Tibial nerve (tissue), 4 donors: ENCODE results near the gene CAD. TPM values are rescaled to one million over a fixed set of nuclear protein-coding genes. Genes with fewer than 3 reads are reported as not detected.

Experiments used
- DNase-seq, 2 donors: peaks; one replicate each; pipeline ENCODE4 v3.0.0-alpha.2; 2019; ENCODE audit warnings: low spot score in 2 of 2
- H3K27ac ChIP-seq, 4 donors: fragments of 200-600 bp; sonication (generic) in 3 of 4; one replicate each; pipeline ENCODE4 v1.5.1; 2017 to 2019; ENCODE audit warnings: mild to moderate bottlenecking in 1 of 4
- H3K27me3 ChIP-seq, 2 donors: fragments of 200-600 bp; sonication (generic) in 1 of 2; one replicate each; pipeline versions ENCODE4 v1.5.1 to v1.6.0; 2017 to 2019
- H3K36me3 ChIP-seq, 3 donors: fragments of 200-600 bp; sonication (generic); one replicate each; pipeline ENCODE4 v1.5.1; 2018 to 2019
- H3K4me1 ChIP-seq, 4 donors: fragments of 200-600 bp; sonication (generic) in 3 of 4; one replicate each; pipeline ENCODE4 v1.5.1; 2017 to 2019
- H3K4me3 ChIP-seq, 4 donors: fragments of 200-600 bp; sonication (generic) in 3 of 4; one replicate each; pipeline ENCODE4 v1.5.1; 2017 to 2019; ENCODE audit warnings: mild to moderate bottlenecking in 1 of 4, moderate library complexity in 1 of 4
- H3K9me3 ChIP-seq, 4 donors: fragments of 200-600 bp; sonication (generic) in 3 of 4; one replicate each; pipeline ENCODE4 v1.5.1; 2017 to 2019
- CTCF ChIP-seq, 5 experiments: fragments of 200-600 bp in 3 of 5; fragments of 450-650 bp in 2 of 5; sonication (generic) in 3 of 5; IDR thresholded peaks; one replicate each; pipeline ENCODE4 v1.5.1; 2016 to 2019; ENCODE audit warnings: antibody characterized with exemption in 5 of 5, mild to moderate bottlenecking in 3 of 5, moderate library complexity in 2 of 5
- EP300 ChIP-seq, 2 donors: sonication (generic); formaldehyde crosslinking; IDR thresholded peaks; one replicate each; pipeline ENCODE4 v1.6.1; 2017; ENCODE audit warnings: antibody characterized with exemption in 2 of 2, mild to moderate bottlenecking in 1 of 2
- POLR2A ChIP-seq, 2 donors: fragments of 450-650 bp; IDR thresholded peaks; one replicate each; pipeline ENCODE4 v1.6.1; 2017; ENCODE audit warnings: antibody characterized with exemption in 2 of 2, mild to moderate bottlenecking in 2 of 2, moderate library complexity in 2 of 2
- WGBS, 2 donors: methylation state at CpG; one replicate each; pipeline ENCODE4 v1.1.5; 2018; 5-methylcytosine and 5-hydroxymethylcytosine counted together
- total RNA-seq, 4 donors: library from RNA; depleted of rRNA; stranded (reverse); fragments of >200 nt; gene quantifications; one replicate each; pipeline ENCODE4 v1.1.0, GENCODE V29; 2016

CAD gene
- total RNA-seq, 4 donors from 2014 or later, result 18.6 to 69.6 (median 32.9) TPM

GRCh38 chr2:27262379-27263286, 45.5 kb downstream of the CAD start, which contains the start of gene SLC30A3:
Gene SLC30A3, minus strand, starts transcription at chr2:27263047. Its CDS starts 141 bp downstream, at chr2:27262906.
- H3K4me1 ChIP-seq, result peaks cover 0 to 40% (median 25%) of the 10 kb centered on the region in 4 donors
- WGBS, 2 donors, result 1 to 2% methylated on average over 17 to 64 of the region's 96 CpGs
- DNase-seq, result peak; percentile 10 to 23
- TF ChIP-seq POLR2A (IDR thresholded peaks at IDR 0.05), result no peak
- no peak for TF ChIP-seq EP300 (IDR thresholded peaks at IDR 0.05)
- TF ChIP-seq CTCF (IDR thresholded peaks at IDR 0.05), result no peak
- H3K36me3 ChIP-seq, result no peaks in the 10 kb centered on the region
- H3K9me3 ChIP-seq, result no peaks in the 10 kb centered on the region
- H3K4me3 ChIP-seq, result peak within 1 kb of the TSS; percentile 28 to 55 (median 44)
- H3K27me3 ChIP-seq, result peaks cover 0 to 95% of the 10 kb centered on the region in 2 donors
- H3K27ac ChIP-seq, result no peak within 1 kb of the TSS

GRCh38 chr2:27263287-27264252, 46.4 kb downstream of the CAD start:
- 1 to 3% methylated on average over 46 of the region's 46 CpGs for WGBS, 2 donors
- TF ChIP-seq CTCF (IDR thresholded peaks at IDR 0.05), result no peak
- TF ChIP-seq POLR2A (IDR thresholded peaks at IDR 0.05), result no peak
- TF ChIP-seq EP300 (IDR thresholded peaks at IDR 0.05), result no peak

GRCh38 chr2:27264253-27264752, 47.1 kb downstream of the CAD start:
- TF ChIP-seq EP300 (IDR thresholded peaks at IDR 0.05) (no peak), CTCF (IDR thresholded peaks at IDR 0.05) (no peak), POLR2A (IDR thresholded peaks at IDR 0.05) (no peak)
- Histone ChIP-seq H3K27me3 (peaks cover 0 to 91% of the 10 kb centered on the region in 2 donors), H3K4me3 (peak overlapping the region in 3 of 4 donors; percentile 15 to 55 (median 16)), H3K27ac (no peak overlapping the region), H3K9me3 (no peaks in the 10 kb centered on the region), H3K4me1 (peaks cover 0 to 40% (median 25%) of the 10 kb centered on the region in 4 donors), H3K36me3 (no peaks in the 10 kb centered on the region)
- DNase-seq, result no peak
- WGBS, 2 donors, result 0 to 1% methylated on average over 26 to 34 of the region's 38 CpGs

More at GRCh38 chr2:27263287-27264252, 46.4 kb downstream of the CAD start:
- Histone ChIP-seq H3K27ac (no peak overlapping the region), H3K36me3 (no peaks in the 10 kb centered on the region), H3K4me3 (peak overlapping the region; percentile 28 to 55 (median 44)), H3K27me3 (peaks cover 0 to 96% of the 10 kb centered on the region in 2 donors), H3K9me3 (no peaks in the 10 kb centered on the region), H3K4me1 (peaks cover 0 to 40% (median 25%) of the 10 kb centered on the region in 4 donors)
- DNase-seq, result no peak

- Histone ChIP-seq H3K4me3 (peak overlapping the region in 3 of 4 donors; percentile 15 to 55 (median 16)), H3K36me3 (no peaks in the 10 kb centered on the region), H3K4me1 (peaks cover 0 to 40% (median 25%) of the 10 kb centered on the region in 4 donors), H3K27ac (no peak overlapping the region), H3K9me3 (no peaks in the 10 kb centered on the region), H3K27me3 (peaks cover 0 to 90% of the 10 kb centered on the region in 2 donors)
- TF ChIP-seq CTCF (IDR thresholded peaks at IDR 0.05), result peak in 4 of 5 experiments; percentile 27 to 48 (median 34)
- TF ChIP-seq EP300 (IDR thresholded peaks at IDR 0.05), result no peak
- no peak for TF ChIP-seq POLR2A (IDR thresholded peaks at IDR 0.05)
- 6 to 14% methylated on average over 20 to 51 of the region's 56 CpGs for WGBS, 2 donors
- DNase-seq, result no peak
Observed at GRCh38 chr2:27264753-27265535, 47.8 kb downstream of the CAD start.
